Measurements from ENCODE around the gene PCNX1.

Gene PCNX1

DNA sequence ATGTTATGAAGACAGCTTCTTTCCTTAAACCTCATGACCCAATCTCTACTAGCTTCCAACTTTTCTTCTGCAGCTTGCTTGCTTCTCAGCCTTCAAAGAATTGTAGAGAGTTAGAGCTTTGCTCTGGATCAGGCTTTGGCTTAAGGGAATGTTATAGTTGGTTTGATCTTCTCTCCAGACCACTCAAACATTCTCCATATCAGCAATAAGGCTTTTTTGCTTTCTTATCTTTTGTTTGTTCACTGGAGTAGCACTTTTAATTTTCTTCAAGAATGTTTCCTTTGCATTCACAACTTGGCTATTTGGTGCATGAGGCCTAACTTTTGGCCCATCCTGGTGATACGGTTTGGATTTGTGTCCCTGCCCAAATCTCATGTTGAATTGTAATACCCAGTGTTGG lies 163.8 kb downstream of the PCNX1 start:
- Histone ChIP-seq H3K4me3 (no peak overlapping the region), H3K27ac (no peak overlapping the region)
- DNase-seq (ENCODE audit: low spot score) = no peak
- TF ChIP-seq, protein P1, sequence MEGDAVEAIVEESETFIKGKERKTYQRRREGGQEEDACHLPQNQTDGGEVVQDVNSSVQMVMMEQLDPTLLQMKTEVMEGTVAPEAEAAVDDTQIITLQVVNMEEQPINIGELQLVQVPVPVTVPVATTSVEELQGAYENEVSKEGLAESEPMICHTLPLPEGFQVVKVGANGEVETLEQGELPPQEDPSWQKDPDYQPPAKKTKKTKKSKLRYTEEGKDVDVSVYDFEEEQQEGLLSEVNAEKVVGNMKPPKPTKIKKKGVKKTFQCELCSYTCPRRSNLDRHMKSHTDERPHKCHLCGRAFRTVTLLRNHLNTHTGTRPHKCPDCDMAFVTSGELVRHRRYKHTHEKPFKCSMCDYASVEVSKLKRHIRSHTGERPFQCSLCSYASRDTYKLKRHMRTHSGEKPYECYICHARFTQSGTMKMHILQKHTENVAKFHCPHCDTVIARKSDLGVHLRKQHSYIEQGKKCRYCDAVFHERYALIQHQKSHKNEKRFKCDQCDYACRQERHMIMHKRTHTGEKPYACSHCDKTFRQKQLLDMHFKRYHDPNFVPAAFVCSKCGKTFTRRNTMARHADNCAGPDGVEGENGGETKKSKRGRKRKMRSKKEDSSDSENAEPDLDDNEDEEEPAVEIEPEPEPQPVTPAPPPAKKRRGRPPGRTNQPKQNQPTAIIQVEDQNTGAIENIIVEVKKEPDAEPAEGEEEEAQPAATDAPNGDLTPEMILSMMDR (IDR thresholded peaks at IDR 0.05) = no peak

DNA sequence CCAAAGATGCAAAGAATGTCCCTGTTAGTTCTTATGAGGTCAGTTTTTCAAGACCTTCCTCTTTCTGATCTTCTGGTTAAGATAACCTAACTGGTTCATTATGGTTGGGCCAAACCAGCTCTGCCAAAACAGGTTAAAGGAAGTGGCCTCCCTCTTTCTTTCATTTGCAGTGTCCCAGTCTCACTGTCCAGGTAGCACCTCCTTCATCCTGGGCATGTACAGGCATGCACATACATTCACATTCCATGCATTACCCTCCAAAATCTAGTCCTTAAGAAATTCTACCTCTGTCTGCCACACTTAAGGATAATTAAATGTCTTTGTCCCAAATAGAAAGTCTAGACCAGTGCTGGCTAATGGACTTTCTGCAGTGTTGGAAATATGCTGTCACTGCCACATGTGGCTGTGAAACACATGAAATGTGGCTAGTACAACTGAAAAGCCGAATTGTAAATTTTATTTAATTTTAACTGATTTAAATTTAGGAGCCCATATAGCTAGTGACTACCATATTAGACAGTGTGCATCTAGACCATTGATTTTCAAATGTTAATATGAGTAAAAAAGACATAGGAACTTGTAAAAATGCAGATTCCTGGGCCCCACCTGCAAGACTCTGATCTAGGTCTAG lies 169.3 kb downstream of the PCNX1 start:
- H3K27ac ChIP-seq = no peak overlapping the region

DNA sequence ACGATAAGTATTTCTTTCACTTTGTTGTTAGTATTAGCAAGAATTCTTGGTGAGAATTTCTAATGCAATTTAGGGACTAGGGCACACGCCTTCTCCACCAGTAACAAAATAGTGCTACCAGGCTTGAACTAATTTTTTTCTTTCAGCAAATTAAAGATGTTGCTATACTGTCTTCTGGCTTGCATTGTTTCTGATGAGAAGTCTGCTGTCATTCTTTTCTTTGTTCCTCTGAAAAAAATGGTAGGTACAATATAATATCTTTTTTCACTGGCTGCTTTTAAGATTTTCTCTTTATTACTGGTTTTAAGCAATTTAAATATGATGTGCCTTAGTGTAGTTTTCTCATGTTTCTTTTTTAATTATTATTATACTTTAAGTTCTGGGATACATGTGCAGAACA lies 171.2 kb downstream of the PCNX1 start:
- TF ChIP-seq, protein P1 (IDR thresholded peaks at IDR 0.05) = no peak
- DNase-seq (ENCODE audit: low spot score) = no peak
- no peak overlapping the region for H3K4me3 ChIP-seq

More for the DNA sequence above, 169.3 kb downstream of the PCNX1 start:
- DNase-seq (ENCODE audit: low spot score) = no peak
- H3K4me3 ChIP-seq = no peak overlapping the region
- TF ChIP-seq, protein P1 (IDR thresholded peaks at IDR 0.05) = no peak

DNA sequence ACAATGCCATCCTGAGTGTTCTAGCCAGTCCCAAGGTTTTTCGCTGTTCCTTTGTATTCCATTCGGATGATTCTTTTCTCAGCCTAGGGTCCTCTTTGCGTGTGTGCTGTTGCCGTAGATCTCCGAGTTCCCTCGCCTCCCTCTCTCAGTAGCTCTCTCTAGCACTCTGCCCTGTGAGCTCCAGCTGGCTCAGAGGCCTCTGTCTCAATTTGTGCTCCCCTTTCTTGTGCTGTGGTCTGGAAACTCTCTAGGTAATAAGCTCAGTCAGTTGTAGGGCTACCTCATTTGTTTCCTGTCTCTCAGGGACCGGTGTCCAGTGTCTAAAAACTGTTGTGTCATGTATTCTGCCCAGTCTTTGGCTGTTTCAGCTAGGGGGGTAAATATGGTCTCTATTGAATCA lies 179.3 kb downstream of the PCNX1 start:
- TF ChIP-seq, protein P1 (IDR thresholded peaks at IDR 0.05) = no peak
- H3K27ac ChIP-seq = no peak overlapping the region
- no peak for DNase-seq (ENCODE audit: low spot score)

More for the DNA sequence above, 171.2 kb downstream of the PCNX1 start:
- H3K27ac ChIP-seq = no peak overlapping the region

DNA sequence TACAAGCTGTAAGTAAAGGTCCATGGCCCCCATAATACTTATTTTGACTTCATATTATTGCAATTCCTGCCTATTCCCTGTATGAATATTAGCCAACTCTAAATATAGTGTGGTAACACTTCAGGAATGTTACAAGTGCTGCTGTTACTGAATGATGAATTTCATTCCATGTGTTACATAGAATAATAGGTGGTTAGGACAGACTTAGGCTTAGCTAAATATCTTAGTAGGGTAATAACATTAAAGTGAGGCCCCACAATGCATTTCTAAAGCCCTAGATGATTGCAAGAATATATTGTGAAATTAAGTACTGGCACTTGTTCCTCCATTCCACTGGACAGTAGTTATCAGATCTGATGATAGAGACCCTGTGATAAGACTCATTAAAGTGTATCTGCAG lies 182.7 kb downstream of the PCNX1 start:
- Histone ChIP-seq H3K27ac (no peak overlapping the region), H3K4me3 (no peak overlapping the region)
- no peak for DNase-seq (ENCODE audit: low spot score)
- TF ChIP-seq, protein P1 (IDR thresholded peaks at IDR 0.05) = no peak

More for the DNA sequence above, 179.3 kb downstream of the PCNX1 start:
- no peak overlapping the region for H3K4me3 ChIP-seq

DNA sequence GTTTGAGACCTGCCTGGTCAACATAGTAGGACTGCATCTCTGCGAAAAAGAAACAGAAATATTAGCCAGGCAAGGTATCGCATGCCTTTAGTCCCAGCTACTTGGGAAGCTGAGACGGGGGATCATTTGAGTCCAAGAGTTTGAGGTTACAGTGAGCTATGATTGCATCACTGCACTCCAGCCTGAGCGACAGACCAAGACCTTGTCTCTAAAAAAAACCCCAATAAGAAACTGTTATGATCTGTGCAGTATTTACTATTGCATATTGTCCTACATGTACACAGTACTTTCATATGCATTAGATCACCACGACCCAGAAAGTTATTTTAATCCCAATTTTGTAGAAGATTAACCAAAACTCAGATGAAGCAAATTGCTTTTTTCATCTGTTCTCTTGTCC lies 187.5 kb downstream of the PCNX1 start:
- TF ChIP-seq, protein P1 (IDR thresholded peaks at IDR 0.05) = no peak
- DNase-seq (ENCODE audit: low spot score) = no peak
- no peak overlapping the region for H3K4me3 ChIP-seq
- H3K27ac ChIP-seq = no peak overlapping the region

DNA sequence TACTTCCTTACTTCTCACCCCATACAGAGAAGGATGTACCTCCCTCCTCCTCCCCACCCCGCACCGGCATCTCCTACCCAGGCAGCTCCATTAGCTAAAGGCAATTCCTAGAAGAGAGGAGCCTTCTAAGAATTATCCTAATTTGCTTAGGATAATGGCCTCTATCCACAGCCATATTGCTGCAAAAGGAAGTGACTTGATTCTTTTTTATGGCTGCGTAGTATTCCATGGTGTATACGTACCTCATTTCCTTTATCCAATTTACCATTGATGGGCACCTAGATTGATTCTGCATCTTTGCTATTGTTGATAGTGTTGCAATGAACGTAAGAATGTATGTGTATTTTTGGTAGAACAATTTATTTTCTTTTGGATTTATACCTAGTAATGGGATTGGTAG lies 189.7 kb downstream of the PCNX1 start:
- no peak for DNase-seq (ENCODE audit: low spot score)
- TF ChIP-seq, protein P1 (IDR thresholded peaks at IDR 0.05) = no peak
- no peak overlapping the region for H3K4me3 ChIP-seq
- no peak overlapping the region for H3K27ac ChIP-seq
